GM18873 (cell line): ENCODE results near the gene MXD4.
A peak's percentile ranks its signal among the peaks of the same experiment; 100 is the strongest.

ENCODE experiments used
- ATAC-seq: cut with Tn5 transposase; IDR thresholded peaks from one replicate; pipeline ENCODE4 v1.9.1; 2021; ENCODE audit warnings: mild to moderate bottlenecking, moderate library complexity, moderate number of reproducible peaks; ENCODE audit not compliant: unreplicated experiment, low FRiP score

The MXD4 gene

GRCh38 chr4:2265113-2266110 is 3.5 kb upstream of the MXD4 start:
- ATAC-seq, result no peak

- no peak for ATAC-seq
Observed at GRCh38 chr4:2264481-2265041, 2.7 kb upstream of the MXD4 start.

- ATAC-seq, result no peak
Observed at GRCh38 chr4:2263926-2264321, 2.0 kb upstream of the MXD4 start.

- ATAC-seq, result no peak
Observed at GRCh38 chr4:2262944-2263250, 988 bp upstream of the MXD4 start.

- peak; percentile 90 for ATAC-seq
Observed at GRCh38 chr4:2262145-2262943, 435 bp upstream of the MXD4 start.

- ATAC-seq, result no peak
Observed at GRCh38 chr4:2261110-2261852, 628 bp downstream of the MXD4 start.

GRCh38 chr4:2260344-2261109 is 1.4 kb downstream of the MXD4 start:
- ATAC-seq, result no peak

- ATAC-seq, result no peak
Observed at GRCh38 chr4:2259541-2260343, 2.2 kb downstream of the MXD4 start.

GRCh38 chr4:2259036-2259540 is 2.8 kb downstream of the MXD4 start:
- no peak for ATAC-seq

- no peak for ATAC-seq
Observed at GRCh38 chr4:2258091-2259035, 3.5 kb downstream of the MXD4 start.

- ATAC-seq, result no peak
Observed at GRCh38 chr4:2257361-2258081, 4.4 kb downstream of the MXD4 start.

GRCh38 chr4:2256781-2257191 is 5.1 kb downstream of the MXD4 start:
- ATAC-seq, result no peak

- ATAC-seq, result no peak
Observed at GRCh38 chr4:2256156-2256731, 5.7 kb downstream of the MXD4 start.

- no peak for ATAC-seq
Observed at GRCh38 chr4:2255501-2256155, 6.3 kb downstream of the MXD4 start.

- ATAC-seq, result no peak
Observed at GRCh38 chr4:2254665-2255500, 7.0 kb downstream of the MXD4 start.
